OCI-M2 (cell line): ENCODE results near the gene ABCG4.
"Not testable (repeated sequence)": the region's sequence is repeated elsewhere in the genome, so short reads cannot be mapped to it uniquely, and the experiment has no call there.

Experiments used
- DNase-seq: peaks from one replicate; lab custom pipeline; 2025; ENCODE audit not compliant: unreplicated experiment; lab: John Stamatoyannopoulos, UW

The ABCG4 gene

DNA sequence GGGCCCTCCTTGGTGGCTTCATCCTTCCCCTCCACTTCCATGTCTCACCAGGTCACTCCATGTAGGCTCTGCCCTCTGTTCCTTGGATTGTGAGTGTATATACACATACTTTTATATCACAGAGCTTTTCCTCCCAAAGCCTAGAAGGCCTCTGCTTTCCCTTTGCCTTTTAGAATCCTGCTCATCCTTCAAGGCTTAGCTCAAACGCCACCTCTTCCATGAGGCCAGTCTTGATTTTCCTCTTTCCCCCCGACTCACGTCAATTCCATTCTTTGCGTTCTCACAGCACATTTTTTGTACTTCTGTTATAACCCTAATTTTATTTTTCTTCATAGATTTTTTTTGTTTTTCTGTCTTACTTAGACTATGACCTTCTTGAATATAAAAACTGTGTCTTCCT, 3.8 kb downstream of the ABCG4 start:
- DNase-seq: no peak

DNA sequence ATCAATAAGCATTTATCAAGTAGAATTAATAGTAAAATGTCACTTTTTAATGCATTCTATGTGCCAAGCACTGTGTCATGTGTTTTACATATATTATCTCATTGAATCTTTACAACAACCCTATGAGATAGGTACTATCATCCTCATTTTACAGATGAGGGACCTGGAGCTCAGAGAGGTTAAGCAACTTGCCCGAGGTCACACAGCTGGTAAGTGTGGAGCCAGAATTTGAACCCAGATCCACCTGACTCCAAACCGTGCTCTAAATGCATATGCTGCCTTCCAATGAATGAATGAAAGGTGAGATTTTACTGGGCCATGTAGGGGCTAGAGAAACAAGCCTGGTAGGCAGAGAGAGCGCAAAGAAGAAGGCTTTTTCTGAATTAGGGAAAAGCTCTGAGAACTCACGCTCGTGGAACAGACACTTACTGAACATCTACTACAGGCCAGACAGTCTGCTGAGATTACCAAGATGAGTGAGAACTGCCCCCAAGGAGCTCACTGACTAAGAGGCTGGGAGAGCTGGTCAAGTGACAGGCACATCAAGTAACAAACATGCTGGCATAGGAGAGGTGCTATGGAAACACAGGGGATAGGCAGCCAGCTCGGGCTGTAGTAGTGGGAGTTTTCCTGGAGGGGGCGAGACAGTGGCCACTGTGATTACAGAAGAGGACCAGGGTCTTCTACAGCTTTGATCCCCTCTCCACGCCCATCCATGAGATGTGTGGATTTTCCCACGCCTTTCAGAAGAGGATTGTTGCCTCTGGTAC, 4.4 kb downstream of the ABCG4 start:
- DNase-seq: no peak

DNA sequence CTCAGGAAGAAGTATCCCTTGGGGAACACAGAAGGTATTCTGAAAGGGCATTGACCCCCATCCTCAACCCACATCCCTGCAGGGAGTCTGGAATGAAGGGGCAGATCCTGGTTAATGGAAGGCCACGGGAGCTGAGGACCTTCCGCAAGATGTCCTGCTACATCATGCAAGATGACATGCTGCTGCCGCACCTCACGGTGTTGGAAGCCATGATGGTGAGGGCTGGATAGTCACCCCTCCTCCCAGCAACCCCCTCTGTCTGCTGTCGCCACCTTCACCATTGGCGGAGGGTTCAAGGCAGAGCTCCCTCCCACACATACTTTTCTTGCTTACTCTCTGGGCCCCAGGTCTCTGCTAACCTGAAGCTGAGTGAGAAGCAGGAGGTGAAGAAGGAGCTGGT, 5.3 kb downstream of the ABCG4 start:
- no peak for DNase-seq

DNA sequence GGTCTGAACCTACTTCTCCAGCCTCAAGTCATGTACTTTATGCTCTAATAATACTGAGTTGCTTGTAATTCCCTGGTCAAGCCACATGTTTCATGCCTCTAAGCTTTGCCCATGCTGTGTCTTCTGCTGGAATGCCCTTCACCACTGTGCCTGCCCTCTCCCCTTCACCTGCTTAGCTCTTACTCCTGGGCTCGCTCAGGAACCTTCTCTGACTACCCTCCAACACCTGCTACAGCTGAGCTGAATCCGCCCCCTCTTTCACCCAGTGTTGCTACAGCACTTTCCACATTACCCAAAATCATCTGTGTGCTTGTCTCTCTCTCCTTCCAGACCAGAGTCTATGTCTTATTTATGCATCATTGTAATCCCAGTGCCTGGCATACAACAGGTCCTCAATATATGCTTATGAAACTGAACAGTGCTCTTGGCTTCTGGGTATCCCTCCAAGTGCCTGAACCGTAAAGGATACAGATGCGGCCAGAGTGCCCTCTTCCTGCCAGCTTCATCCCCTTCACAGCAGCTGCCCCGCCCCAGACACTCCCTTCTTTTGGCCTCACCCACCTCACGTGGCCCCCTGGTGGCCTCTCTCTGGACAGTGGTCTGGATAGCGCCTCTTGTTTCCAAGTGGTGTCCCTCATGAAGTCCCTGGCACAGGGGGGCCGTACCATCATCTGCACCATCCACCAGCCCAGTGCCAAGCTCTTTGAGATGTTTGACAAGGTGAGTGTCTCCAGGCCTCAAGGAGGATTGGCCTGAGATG, 7.1 kb downstream of the ABCG4 start:
- DNase-seq: no peak

DNA sequence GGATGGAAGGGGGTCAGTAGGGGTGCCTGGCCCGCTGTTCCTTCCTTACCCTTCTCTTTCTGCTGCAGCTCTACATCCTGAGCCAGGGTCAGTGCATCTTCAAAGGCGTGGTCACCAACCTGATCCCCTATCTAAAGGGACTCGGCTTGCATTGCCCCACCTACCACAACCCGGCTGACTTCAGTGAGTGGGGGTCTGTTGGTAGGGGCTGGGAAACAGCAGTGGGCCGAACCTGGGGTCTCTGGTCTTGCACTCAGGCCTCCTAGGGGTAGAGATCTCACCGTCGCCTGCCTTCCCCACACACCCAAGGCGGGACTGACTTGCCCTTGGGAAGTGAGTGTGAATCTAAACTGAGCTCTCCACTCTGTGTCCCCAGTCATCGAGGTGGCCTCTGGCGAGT, 7.6 kb downstream of the ABCG4 start:
- no peak for DNase-seq

DNA sequence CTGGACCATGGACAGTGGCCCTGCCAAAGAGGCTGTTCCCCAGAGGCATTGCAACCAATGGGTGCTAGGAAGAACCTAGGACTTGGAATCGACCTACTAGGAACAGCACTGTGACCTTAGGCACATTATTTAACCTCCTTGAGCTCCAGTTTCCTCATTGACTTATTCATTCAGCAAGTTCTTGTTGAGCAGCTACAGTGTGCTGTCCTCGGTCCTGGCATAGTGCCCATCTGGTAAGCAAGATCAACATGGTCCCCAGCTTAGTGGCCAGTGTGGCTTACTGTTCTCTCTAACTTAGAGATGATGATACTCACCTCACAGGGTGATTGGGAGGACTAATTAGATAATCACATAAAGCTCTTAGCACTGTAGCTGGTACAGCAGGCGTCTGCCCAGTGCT, 8.2 kb downstream of the ABCG4 start:
- DNase-seq: no peak

DNA sequence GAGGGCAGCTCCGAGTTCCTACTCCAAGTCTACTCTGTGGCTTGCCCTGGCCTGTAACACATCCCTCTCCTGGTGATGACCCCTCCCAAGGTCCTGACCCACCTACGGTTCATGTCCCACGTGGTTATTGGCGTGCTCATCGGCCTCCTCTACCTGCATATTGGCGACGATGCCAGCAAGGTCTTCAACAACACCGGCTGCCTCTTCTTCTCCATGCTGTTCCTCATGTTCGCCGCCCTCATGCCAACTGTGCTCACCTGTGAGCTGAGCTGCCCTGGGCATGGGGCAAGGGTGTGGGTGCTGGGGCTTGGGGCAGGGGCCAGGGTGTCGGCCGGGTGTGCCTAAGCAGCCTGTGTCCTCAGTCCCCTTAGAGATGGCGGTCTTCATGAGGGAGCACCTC, 9.6 kb downstream of the ABCG4 start:
- DNase-seq: no peak

DNA sequence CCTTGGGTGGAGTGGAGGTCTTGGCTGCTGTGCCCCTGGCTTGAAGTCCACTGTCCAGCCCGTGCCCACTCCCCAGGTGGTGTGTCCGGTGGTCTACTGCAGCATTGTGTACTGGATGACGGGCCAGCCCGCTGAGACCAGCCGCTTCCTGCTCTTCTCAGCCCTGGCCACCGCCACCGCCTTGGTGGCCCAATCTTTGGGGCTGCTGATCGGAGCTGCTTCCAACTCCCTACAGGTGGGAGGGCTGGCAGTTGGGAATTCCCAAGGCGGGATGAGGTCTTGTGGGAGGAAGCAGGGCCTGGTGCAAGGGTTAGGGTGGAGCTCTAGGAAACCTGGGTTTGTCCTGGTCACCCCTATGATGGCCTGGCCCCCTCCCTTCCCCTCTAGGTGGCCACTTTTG, 11.3 kb downstream of the ABCG4 start:
- no peak for DNase-seq

DNA sequence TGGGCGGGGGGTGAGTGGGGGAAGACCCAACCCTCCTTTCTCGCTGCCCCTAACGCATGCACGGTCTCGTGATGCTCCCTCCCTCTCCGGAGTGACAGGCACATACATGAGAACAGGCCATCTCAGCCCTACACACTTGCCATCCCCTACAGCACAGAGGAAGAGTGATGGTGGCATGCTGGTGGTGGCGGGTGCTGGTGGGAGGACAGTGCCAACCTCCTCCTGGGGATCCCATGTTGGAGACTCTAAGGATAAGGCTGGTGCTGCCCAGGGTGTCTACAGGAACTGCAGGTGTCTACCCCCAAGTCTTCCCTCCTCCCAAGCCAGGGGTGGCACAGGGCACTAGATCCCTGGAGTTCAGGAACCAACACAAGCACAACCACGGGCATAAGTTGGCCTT, 13.0 kb downstream of the ABCG4 start:
- no peak for DNase-seq

DNA sequence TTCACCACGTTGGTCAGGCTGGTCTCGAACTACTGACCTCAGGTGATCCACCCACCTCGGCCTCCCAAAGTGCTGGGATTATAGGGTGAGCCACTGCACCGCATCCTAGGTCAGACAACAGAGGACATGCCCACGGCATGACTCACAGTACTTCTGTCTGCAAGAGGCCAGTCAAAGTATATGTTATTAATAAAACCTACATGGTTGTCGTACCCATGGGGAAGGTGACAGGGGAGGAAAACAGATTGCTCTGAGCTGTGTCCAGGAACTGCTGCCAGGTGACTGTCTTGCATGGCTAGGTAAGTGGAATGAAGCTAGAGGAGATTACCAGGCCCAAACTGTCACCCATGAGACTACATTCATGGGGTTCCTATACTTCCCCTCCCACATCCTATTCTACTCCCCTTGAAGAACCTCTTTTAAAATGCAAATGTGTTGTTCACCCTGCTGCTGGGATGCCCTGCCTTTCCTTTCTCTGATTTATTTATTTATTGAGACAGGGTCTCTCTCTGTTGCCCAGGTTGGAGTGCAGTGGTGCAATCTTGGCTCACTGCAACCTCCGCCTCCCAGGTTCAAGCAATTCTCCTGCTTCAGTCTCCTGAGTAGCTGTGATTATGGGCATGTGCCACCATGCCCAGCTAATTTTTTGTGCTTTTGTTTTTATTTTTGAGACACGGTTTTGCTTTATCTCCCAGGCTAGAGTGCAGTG, 17.7 kb downstream of the ABCG4 start:
- DNase-seq: no peak

DNA sequence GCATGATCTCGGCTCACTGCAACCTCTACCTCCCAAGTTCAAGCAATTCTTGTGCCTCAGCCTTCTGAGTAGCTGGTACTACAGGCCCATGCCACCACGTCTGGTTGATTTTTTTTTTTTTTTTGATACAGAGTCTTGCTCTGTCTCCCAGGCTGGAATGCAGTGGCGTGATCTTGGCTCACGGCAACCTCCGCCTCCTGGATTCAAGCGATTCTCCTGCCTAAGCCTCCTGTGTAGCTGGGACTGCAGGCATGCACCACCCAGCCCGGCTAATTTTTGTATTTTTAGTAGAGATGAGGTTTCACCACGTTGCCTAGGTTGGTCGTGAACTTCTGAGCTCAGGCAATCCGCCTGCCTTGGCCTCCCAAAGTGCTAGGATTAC, 18.2 kb downstream of the ABCG4 start:
- DNase-seq: not testable (repeated sequence)

DNA sequence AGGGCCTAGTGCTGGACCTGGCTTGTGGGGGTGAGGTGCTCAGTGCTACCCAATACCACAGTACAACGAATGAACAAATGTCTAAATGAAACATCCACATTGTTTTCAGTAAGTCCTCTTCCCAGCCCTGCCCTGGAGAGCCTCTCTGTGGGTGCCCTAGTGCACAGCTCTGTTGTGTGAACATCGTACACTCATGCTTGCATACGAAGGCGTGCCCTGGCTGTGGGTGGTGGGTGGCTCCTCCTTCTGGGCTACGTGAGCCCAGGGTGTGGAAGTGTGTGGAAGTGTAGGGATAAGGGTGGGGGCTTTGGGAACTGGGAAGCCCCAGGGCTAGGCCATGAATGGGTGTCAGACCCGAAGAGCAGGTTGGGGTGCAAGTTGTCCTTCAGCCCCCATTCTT, 19.1 kb downstream of the ABCG4 start:
- DNase-seq: no peak

DNA sequence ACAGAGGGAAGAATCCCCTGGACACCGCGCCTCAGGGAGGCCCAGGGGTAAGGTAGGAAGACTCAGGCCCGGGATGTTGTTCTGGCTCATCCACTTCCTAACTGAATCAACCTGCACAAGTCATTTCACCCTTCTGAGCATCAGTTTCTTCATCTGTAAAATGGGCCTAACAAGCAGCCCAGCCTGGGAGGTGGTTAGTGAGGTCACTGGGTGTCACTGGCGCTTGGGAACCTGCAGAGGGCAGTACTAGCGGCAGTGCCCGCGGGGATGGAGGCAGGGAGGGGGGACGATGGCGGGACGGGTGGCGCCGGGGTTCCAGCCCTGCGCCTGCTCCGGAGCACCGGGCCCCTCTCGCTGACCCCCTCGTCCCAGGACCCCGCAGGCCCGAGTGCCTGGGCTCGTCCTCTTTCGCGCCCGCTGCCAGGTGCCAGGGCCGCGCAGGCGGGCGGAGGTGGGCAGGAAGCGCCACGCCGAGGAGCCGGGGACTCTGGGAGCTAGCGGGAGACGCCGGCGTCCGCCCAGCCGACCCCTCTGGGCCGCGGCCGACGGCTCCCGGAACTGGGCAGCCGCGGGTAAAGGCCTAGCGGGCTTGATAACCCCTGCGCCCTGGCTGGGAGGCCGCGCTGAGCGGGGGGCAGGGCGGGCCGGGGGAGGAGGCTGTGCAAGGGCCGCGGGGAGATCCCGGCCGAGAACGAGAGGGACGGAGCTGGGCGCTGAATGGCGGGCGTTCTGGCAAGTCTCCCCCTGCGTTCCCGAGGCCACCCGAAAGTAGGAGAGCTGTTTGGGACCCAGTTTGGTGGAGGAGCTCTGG, 19.8 kb downstream of the ABCG4 start, which contains the start of gene NLRX1:
NLRX1 (plus strand) TSS at position 255 of the 811 bp plus-strand sequence. CDS start 2,679 bp downstream, outside the sequence.
- no peak for DNase-seq

DNA sequence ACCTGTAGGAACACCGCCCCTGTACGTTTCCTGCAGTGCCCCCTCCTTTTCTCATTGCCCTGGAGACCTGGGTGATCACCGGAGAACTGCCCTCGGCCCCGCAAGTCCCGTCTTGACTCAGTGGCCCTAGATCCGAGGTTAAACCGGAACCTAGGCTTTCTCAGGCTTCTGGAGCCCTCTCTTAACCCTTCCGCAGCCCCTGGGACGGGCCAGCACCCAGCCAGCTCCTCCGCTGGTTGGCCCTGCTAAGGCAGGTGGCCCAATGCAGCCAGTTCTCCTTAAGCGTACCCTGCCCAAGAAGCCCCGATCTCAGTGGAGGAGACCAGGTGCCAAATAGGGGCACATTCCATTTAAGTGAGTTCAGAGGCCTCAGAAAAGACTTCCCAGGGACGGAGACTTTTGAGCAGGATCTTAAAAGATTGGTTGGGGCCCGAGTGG, 20.4 kb downstream of the ABCG4 start:
- no peak for DNase-seq

DNA sequence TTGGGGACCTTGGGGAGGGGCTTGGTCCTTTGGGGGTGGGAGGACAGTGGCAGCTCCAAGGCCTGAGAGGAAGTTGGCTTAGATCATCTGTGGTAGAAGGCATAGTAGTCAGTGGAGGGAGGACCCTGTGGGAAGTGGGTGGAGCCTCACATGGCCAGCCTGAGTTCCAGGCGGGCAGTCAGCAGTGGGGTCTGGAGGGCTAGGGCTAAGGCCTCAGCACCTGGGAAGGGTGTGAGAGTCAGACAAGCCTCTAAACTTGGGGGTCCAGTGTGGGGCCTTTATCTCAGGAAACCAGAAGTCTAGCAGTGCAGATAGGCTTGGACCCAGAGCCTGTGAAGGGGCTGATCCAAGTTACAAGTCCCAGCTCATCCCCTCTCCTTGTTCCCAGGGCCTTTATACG, 23.7 kb downstream of the ABCG4 start:
- DNase-seq: no peak

DNA sequence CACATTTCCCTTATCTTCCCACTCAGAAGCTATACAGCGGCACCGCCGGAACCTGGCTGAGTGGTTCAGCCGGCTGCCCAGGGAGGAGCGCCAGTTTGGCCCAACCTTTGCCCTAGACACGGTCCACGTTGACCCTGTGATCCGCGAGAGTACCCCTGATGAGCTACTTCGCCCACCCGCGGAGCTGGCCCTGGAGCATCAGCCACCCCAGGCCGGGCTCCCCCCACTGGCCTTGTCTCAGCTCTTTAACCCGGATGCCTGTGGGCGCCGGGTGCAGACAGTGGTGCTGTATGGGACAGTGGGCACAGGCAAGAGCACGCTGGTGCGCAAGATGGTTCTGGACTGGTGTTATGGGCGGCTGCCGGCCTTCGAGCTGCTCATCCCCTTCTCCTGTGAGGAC, 24.6 kb downstream of the ABCG4 start:
- DNase-seq: no peak

DNA sequence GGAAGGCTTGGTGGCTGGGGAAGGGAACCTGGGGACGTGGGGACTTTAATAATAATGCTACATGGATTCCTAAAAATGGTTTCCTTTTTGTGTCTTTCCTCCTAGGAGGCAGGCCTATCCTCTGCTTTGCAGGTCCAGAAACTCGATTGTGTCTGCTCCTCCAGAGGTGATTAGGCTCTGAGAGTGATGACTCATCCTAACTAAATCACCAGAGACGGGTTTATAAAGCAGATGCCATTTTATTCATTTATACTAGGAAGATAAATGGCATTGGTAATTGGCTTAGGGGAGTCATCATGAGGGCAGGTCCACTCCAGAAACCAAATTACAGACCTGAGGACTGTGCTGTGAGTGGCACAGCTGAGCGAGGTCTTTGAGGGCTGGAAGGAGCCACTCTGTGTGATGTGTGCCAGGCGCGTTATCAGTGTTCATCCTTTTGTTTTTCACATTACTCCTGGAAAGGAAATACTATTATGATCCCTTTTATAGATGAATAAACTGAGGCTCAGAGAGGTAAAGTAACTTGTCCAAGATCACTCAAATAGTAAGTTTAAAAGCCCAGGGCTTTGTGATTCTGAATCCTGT, 26.7 kb downstream of the ABCG4 start:
- DNase-seq: no peak

DNA sequence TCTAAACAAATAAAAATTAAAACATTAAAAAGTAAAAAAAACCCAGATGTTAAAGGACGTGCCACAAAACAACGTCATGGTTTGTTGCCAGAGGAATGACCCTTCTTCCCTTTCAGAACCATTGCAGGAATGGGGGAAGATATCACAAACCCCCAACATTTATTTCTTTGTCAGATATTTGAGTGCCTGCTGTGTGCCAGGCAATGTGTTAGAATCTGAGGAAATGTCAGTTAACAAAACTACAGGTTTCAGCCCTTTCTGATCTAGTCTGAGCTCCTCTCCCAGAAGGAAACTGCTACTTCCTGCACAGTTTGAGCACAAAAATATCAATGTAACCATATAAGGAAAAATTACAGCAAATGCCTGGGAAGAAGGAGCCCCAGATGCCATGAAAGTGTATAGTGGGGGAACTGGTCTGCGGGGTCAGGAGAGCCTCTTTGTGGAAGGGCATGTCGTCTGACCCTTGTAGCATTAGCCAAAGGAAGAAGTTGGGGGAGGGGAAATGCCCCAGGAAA, 29.4 kb downstream of the ABCG4 start:
- no peak for DNase-seq

DNA sequence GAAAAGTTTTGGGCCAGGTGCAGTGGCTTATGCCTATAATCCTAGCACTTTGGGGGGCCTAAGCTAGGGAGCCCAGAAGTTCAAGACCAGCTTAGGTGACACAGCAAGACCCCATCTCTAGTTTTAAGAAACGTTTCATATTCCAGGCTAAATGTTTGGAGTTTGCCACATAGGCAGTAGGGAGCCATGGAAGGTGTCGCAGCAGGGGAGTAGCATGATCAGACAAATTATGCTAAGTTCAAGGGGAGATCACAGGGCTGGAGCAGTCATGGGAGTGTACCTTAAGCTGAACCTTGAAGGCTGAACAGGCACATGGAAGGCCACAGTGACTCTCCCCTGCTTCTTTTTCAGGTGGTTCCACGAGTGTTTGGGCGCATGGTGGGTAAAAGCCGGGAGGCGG, 30.5 kb downstream of the ABCG4 start:
- DNase-seq: no peak

DNA sequence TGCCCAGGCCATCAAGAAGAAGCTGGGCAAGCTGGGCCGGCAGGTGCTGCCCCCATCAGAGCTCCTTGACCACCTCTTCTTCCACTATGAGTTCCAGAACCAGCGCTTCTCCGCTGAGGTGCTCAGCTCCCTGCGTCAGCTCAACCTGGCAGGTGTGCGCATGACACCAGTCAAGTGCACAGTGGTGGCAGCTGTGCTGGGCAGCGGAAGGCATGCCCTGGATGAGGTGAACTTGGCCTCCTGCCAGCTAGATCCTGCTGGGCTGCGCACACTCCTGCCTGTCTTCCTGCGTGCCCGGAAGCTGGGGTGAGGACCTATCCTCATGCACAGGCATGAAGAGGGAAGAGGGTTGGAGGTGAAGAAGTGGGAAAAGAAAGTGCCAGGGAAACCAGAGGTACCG, 31.1 kb downstream of the ABCG4 start:
- no peak for DNase-seq
